ENCODE data around the gene PCNP.

DNA sequence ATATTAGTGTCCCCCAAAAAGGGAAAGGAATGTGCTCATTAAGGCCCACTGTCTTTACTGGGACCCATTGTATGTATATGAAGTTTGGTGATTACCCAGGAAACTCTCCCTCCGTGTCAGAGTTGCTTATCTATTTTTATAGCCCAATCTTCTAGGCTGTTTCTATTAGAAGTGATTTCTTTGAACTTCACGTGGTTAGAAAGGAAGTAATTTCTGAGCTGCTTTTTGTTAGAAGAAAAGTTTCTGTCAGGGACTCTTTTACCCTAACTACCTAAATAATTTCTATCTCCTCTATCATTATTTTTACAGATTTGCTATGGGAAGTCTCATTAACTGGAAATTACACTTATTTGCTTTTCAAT lies 43.3 kb upstream of the PCNP start:
- no peak for TF ChIP-seq EZH2 (IDR thresholded peaks at IDR 0.05)
- TF ChIP-seq POLR2AphosphoS5 (IDR thresholded peaks at IDR 0.05; ENCODE audit: borderline replicate concordance, low read depth, low read length), result no peak
- TF ChIP-seq FOXP2 (optimal IDR thresholded peaks at IDR 0.05; ENCODE audit: control extremely low read depth, extremely low read length, insufficient read depth), result no peak
